Measurements from ENCODE around the gene SAT2.
A peak's percentile ranks its signal among the peaks of the same experiment; 100 is the strongest.

Gene SAT2

DNA sequence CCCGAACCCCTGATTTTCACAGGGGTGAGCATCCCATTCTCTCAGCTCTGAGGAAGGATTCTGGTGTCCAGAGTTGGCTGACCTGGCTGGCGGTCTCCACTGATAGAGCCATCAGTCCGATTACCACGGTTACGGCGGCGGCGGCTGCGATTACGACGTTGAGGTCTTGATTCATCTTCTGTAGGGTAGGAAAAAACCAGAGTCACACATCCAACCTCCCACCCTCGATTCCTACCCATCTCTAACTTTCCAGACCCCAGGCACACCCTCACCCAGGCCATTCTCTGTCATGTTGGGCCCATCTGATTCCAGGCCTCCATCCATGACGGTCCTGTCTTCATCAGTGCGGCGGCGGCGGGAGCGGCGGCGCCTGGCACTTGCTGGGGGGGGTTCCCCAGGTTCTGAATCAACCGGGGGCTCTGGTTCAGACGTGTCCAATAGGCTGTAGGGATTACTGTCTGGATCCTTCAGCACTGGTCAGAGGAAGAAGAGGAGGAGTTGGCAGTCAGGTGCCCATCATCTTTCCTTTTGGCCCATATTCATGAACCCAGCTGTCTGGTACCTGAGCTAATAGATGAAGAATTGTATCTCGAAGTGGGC, 35.1 kb downstream of the SAT2 start:
- in situ Hi-C loops (cut with MboI; ENCODE audit: low pct_unique_long_range_greater_than_20kb, low sequenced_read_pairs, unreplicated experiment) = no loop called here
- no peak for DNase-seq (ENCODE audit: low spot score)
- TF ChIP-seq, protein P1, sequence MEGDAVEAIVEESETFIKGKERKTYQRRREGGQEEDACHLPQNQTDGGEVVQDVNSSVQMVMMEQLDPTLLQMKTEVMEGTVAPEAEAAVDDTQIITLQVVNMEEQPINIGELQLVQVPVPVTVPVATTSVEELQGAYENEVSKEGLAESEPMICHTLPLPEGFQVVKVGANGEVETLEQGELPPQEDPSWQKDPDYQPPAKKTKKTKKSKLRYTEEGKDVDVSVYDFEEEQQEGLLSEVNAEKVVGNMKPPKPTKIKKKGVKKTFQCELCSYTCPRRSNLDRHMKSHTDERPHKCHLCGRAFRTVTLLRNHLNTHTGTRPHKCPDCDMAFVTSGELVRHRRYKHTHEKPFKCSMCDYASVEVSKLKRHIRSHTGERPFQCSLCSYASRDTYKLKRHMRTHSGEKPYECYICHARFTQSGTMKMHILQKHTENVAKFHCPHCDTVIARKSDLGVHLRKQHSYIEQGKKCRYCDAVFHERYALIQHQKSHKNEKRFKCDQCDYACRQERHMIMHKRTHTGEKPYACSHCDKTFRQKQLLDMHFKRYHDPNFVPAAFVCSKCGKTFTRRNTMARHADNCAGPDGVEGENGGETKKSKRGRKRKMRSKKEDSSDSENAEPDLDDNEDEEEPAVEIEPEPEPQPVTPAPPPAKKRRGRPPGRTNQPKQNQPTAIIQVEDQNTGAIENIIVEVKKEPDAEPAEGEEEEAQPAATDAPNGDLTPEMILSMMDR (IDR thresholded peaks at IDR 0.05; ENCODE audit: extremely low read depth, insufficient read depth, missing control alignments) = no peak

DNA sequence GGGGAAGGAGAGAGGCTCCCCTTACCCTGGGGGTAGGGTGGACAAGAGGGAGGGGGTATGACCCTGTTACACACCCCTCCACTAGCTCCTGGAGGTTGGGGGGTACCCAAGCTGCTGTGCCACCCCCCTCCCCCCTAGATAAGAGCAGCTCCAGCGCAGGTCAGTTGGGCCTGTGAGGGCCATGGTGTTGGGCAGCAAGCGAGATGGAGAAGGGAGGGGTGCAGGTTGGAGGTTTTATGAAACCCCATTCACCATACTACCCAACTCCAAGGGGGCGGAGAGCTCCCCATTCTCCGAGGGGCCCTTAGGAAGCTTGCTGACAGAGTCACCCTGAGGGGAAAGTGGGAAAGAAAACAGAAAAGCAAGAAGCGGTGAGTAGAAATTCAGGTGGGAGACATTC, 36.0 kb downstream of the SAT2 start:
- DNase-seq (ENCODE audit: low spot score) = no peak
- in situ Hi-C loops (cut with MboI; ENCODE audit: low pct_unique_long_range_greater_than_20kb, low sequenced_read_pairs, unreplicated experiment) = no loop called here
- TF ChIP-seq, protein P1 (IDR thresholded peaks at IDR 0.05; ENCODE audit: extremely low read depth, insufficient read depth, missing control alignments) = no peak

DNA sequence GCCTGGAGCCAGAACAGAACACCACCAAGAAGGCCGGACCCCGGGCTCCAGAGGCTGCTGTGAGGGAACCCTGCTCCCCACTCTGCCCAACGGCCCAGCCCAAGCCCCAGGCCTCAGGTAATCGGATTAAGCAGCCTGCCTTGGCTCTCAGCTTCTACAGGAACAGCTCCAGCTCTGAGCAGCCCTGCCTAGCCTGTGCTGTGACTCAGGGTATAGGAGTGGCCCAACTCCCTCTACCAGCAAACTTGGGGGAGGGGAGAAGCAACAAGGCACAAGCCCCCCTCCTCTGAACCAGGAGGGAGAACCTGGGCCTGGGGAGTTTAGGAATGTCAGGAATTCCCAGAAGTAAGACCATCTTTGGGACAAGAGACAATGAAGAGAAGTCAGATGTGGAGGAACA, 36.9 kb downstream of the SAT2 start:
- TF ChIP-seq, protein P1 (IDR thresholded peaks at IDR 0.05; ENCODE audit: extremely low read depth, insufficient read depth, missing control alignments) = no peak
- in situ Hi-C loops (cut with MboI; ENCODE audit: low pct_unique_long_range_greater_than_20kb, low sequenced_read_pairs, unreplicated experiment) = no loop called here
- DNase-seq (ENCODE audit: low spot score) = no peak

DNA sequence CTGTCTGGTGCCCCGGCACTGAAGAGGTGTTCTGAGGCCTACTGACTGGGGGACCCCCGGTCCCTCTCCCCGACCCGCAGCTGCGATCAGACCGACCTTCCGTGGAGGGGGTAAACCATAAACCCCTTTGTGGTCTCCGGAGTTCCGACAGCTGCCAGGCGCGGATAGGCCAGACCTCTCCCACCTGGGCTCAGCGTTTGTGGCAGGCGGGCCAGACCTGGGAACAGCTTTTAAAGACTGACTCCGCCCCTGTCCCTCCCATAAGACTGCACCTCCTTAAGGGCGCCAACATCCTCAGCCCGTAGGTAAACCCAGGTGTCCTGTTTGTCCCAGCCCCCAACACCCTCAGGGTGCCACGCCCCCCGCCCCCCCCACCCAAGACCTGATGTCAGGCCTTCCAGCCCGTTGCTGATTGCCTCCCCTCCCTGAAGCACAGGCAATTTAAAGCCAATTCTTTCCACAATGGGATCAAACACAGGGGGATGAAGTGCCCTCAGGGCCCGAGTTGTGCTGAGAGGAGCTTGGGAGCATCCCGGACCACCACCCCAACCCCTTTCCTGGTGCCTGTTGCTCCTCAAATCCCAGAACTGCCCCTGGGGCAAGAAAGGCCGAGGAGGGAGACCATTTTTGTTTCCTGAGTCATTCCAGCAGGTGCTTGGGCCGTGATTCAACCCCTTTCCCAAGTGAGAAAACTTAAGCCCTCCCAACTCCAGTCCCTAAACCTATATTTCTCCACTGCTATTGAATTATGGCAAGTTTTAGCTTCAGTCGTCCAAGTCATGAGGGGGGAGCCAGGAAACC, 37.5 kb downstream of the SAT2 start, which contains the start of gene SOX15:
Gene SOX15, minus strand, starts transcription at position 204 of the 801 bp plus-strand sequence. CDS start 418 bp downstream, outside the sequence.
- TF ChIP-seq, protein P1 (IDR thresholded peaks at IDR 0.05; ENCODE audit: extremely low read depth, insufficient read depth, missing control alignments) = no peak
- DNase-seq (ENCODE audit: low spot score) = no peak
- in situ Hi-C loops (cut with MboI; ENCODE audit: low pct_unique_long_range_greater_than_20kb, low sequenced_read_pairs, unreplicated experiment) = no loop called here

DNA sequence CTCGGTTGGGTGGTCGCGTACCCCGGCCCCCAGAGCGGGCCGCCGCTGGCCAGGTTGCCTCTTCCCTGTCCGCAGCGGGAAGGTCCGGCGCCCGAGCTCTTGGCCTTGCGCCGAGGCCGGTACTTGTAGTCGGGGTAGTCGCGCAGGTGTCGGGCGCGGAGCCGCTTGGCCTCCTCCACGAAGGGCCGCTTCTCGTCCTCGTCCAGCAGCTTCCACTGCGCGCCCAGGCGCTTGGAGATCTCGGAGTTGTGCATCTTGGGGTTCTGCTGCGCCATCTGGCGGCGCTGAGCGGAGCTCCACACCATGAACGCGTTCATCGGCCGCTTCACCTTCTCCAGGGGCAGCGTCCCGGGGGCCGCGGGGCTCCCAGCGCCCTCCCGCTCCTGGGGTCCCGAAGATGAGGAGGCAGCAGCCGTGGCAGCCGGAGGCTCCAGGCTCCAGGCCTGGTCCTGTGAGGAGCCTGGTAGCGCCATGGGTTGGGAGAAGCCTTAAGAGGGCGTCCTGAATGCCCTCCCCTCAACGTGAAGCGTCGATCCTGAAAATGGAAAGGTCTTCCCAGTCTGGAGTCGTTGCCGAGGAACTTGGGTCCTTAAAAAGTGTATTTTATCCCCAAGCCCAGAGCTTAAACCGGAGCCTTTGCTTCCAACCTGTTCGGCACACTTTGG, 38.3 kb downstream of the SAT2 start:
- in situ Hi-C loops (cut with MboI; ENCODE audit: low pct_unique_long_range_greater_than_20kb, low sequenced_read_pairs, unreplicated experiment) = no loop called here
- peak; percentile 90 for DNase-seq (ENCODE audit: low spot score)
- TF ChIP-seq, protein P1 (IDR thresholded peaks at IDR 0.05; ENCODE audit: extremely low read depth, insufficient read depth, missing control alignments) = peak; percentile 81

DNA sequence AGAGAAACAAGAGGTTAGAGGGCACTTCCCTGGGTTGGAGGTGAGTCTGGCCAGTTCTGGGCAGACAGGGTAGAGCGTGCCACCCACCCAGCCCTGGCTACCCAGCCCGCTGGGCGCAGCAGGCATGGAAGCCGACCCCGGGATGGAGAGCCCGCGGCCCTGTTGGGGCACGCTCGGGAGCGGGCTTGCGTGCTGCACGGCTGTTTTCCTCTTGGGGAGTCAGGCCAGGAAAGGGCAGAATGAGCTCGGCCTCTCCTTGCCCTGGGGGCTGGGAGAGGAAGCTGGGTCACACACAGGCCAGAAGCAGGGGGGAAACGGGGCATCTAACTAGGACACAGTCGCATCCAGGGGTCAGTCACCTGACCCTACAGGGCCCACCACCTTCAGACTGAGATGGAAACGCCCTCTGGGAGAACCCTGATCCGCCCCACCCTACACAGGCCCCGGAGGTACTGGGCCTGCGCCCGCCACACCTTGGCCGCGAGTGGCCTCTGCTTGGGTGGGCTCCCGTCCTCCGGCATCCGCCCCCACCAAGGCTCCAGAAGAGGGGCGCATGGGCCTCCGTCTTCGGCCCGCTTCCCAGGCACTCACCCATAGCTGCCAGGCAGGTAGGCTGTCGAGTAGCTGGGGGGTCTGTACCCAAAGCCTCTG, 38.9 kb downstream of the SAT2 start:
- TF ChIP-seq, protein P1 (IDR thresholded peaks at IDR 0.05; ENCODE audit: extremely low read depth, insufficient read depth, missing control alignments) = no peak
- in situ Hi-C loops (cut with MboI; ENCODE audit: low pct_unique_long_range_greater_than_20kb, low sequenced_read_pairs, unreplicated experiment) = no loop called here
- DNase-seq (ENCODE audit: low spot score) = peak; percentile 42

Data from GM13977 (cell line).